HEK293 (cell line): ENCODE results near the gene AIFM3.
"Not testable (repeated sequence)": the region's sequence is repeated elsewhere in the genome, so short reads cannot be mapped to it uniquely, and the experiment has no call there.

ENCODE experiments used
- CTCF ChIA-PET: fragments of 350-600 bp; formaldehyde crosslinking; extraction: SDS; loops from one replicate; lab custom pipeline; 2021; ENCODE audit warnings: antibody characterized with exemption; lab: Yijun Ruan, JAX
- POLR2A ChIA-PET: fragments of 300-600 bp; formaldehyde crosslinking; extraction: SDS; loops from one replicate; lab custom pipeline; 2020; ENCODE audit warnings: antibody characterized with exemption, inconsistent platforms; lab: Yijun Ruan, JAX
- H3K27ac ChIP-seq: fragments of 200-500 bp; sonication (Bioruptor generic); 2 replicates; pipeline ENCODE4 v1.5.1; 2014; ENCODE audit warnings: low read depth, low read length, control low read depth, inconsistent platforms; ENCODE audit errors: extremely low read depth
- H3K36me3 ChIP-seq, 2 experiments: fragments of 200-500 bp in 1 of 2; sonication (Bioruptor generic) in 1 of 2; 1 replicate in 1 of 2; 2 replicates in 1 of 2; pipeline ENCODE4 v1.5.1; 2014 to 2017; ENCODE audit warnings: inconsistent platforms in 2 of 2, low read length in 2 of 2; ENCODE audit not compliant: control insufficient read depth in 2 of 2, insufficient read depth in 1 of 2
- H3K4me1 ChIP-seq: fragments of 200-500 bp; sonication (Bioruptor generic); 2 replicates; pipeline ENCODE4 v1.5.1; 2014; ENCODE audit warnings: mild to moderate bottlenecking, low read length, inconsistent platforms; ENCODE audit not compliant: control insufficient read depth, insufficient read depth
- H3K4me3 ChIP-seq: 2 replicates; pipeline ENCODE4 v1.5.1; 2011; ENCODE audit warnings: low read depth, mild to moderate bottlenecking, control low read depth, low read length, moderate library complexity
- H3K9me3 ChIP-seq: fragments of 200-500 bp; sonication (Bioruptor generic); 2 replicates; pipeline ENCODE4 v1.5.1; 2014; ENCODE audit warnings: low read depth, low read length, inconsistent platforms; ENCODE audit not compliant: control insufficient read depth, insufficient read depth
- SCRT2 ChIP-seq: fragments of 450-650 bp; formaldehyde crosslinking; IDR thresholded peaks from 2 replicates; pipeline ENCODE4 v1.5.1; 2016; ENCODE audit warnings: missing biosample characterization, missing genetic modification characterization
- YY1 ChIP-seq: fragments of 450-650 bp; formaldehyde crosslinking; IDR thresholded peaks from 2 replicates; pipeline ENCODE4 v1.5.1; 2018; ENCODE audit warnings: missing biosample characterization, missing genetic modification characterization
- ZBTB7A ChIP-seq: fragments of 450-650 bp; formaldehyde crosslinking; IDR thresholded peaks from 2 replicates; pipeline ENCODE4 v1.5.1; 2016; ENCODE audit warnings: low read depth, missing biosample characterization, missing genetic modification characterization
- ZNF274 ChIP-seq, 2 experiments: fragments of 200-500 bp in 1 of 2; fragments of 450-650 bp in 1 of 2; sonication (Bioruptor generic) in 1 of 2; formaldehyde crosslinking in 1 of 2; IDR thresholded peaks; 2 replicates each; pipeline versions ENCODE4 v1.5.1 to v1.6.1; 2014 to 2016; ENCODE audit warnings: borderline replicate concordance in 1 of 2, inconsistent platforms in 1 of 2, low read length in 1 of 2, missing biosample characterization in 1 of 2, missing genetic modification characterization in 1 of 2
- ZNF394 ChIP-seq: fragments of 450-650 bp; formaldehyde crosslinking; IDR thresholded peaks from 2 replicates; pipeline ENCODE4 v1.5.1; 2016; ENCODE audit warnings: missing biosample characterization, missing genetic modification characterization, mild to moderate bottlenecking, moderate library complexity, borderline replicate concordance
- ZNF776 ChIP-seq: fragments of 450-650 bp; formaldehyde crosslinking; IDR thresholded peaks from 2 replicates; pipeline ENCODE4 v1.5.0; 2017; ENCODE audit warnings: missing biosample characterization, missing genetic modification characterization, borderline replicate concordance
- TF ChIP-seq, protein P1 (sequence below): IDR thresholded peaks from 2 replicates; pipeline ENCODE4 v1.6.1; 2011; ENCODE audit warnings: mild to moderate bottlenecking, low read depth, low read length, borderline replicate concordance
- TF ChIP-seq, protein P2 (sequence below): fragments of 450-650 bp; formaldehyde crosslinking; IDR thresholded peaks from 2 replicates; pipeline ENCODE4 v1.5.1; 2016; ENCODE audit warnings: missing biosample characterization, missing genetic modification characterization

The AIFM3 gene

DNA sequence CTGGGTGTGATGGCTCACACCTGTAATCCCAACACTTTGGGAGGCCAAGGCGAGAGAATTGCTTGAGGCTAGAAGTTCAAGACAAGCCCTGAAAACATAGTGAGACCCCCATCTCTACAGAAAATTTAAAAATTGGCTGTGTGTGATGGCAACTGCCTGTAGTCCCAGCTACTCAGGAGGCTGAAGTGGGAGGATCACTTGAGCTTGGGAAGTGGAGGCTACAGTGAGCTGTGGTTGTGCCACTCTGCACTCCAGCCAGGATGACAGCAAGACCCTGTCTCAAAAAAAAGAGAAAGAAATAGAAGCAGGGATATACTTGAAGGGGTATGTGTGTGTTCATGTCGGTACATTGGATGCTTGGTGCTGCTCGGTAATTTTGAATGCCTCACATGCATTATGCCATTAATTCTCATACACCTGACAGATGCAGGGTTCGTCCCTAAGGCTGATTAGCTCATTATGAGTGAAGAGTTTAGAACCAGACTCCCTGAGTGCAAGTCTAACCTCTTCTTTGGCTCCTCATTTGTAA is 35.9 kb upstream of the AIFM3 start (continued):
- TF ChIP-seq, protein P1, sequence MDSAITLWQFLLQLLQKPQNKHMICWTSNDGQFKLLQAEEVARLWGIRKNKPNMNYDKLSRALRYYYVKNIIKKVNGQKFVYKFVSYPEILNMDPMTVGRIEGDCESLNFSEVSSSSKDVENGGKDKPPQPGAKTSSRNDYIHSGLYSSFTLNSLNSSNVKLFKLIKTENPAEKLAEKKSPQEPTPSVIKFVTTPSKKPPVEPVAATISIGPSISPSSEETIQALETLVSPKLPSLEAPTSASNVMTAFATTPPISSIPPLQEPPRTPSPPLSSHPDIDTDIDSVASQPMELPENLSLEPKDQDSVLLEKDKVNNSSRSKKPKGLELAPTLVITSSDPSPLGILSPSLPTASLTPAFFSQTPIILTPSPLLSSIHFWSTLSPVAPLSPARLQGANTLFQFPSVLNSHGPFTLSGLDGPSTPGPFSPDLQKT, result no peak
- TF ChIP-seq YY1 (tag by site-specific recombination) (no peak), ZBTB7A (tag by site-specific recombination) (no peak), ZNF274 (IDR thresholded peaks at IDR 0.05; ENCODE audit: low read length) (no peak), ZNF274 (tag by site-specific recombination; IDR thresholded peaks at IDR 0.05; ENCODE audit: borderline replicate concordance) (no peak)

DNA sequence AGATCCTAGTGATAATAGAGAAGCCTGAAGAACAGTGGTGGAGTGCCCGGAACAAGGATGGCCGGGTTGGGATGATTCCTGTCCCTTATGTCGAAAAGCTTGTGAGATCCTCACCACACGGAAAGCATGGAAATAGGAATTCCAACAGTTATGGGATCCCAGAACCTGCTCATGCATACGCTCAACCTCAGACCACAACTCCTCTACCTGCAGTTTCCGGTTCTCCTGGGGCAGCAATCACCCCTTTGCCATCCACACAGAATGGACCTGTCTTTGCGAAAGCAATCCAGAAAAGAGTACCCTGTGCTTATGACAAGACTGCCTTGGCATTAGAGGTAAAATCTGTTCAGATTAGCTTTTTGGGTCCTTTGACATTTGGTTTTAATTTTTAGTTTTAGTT is 33.1 kb upstream of the AIFM3 start:
- Histone ChIP-seq H3K27ac (no peak overlapping the region), H3K9me3 (no peaks in the 10 kb centered on the region), H3K4me3 (no peak overlapping the region), H3K36me3 (peaks cover 11 to 48% of the 10 kb centered on the region in 2 experiments; a peak in 2 of 3 replicates), H3K4me1 (peaks cover 2% of the 10 kb centered on the region; the same call in 1 of the 2 replicates)
- CTCF ChIA-PET, result interaction anchor here (1.6 to 1.7 kb wide), 2 partner anchors 22 to 175 kb away, joined by 4 to 5 read pairs; no protein-coding TSS in a partner anchor
- TF ChIP-seq, protein P2, sequence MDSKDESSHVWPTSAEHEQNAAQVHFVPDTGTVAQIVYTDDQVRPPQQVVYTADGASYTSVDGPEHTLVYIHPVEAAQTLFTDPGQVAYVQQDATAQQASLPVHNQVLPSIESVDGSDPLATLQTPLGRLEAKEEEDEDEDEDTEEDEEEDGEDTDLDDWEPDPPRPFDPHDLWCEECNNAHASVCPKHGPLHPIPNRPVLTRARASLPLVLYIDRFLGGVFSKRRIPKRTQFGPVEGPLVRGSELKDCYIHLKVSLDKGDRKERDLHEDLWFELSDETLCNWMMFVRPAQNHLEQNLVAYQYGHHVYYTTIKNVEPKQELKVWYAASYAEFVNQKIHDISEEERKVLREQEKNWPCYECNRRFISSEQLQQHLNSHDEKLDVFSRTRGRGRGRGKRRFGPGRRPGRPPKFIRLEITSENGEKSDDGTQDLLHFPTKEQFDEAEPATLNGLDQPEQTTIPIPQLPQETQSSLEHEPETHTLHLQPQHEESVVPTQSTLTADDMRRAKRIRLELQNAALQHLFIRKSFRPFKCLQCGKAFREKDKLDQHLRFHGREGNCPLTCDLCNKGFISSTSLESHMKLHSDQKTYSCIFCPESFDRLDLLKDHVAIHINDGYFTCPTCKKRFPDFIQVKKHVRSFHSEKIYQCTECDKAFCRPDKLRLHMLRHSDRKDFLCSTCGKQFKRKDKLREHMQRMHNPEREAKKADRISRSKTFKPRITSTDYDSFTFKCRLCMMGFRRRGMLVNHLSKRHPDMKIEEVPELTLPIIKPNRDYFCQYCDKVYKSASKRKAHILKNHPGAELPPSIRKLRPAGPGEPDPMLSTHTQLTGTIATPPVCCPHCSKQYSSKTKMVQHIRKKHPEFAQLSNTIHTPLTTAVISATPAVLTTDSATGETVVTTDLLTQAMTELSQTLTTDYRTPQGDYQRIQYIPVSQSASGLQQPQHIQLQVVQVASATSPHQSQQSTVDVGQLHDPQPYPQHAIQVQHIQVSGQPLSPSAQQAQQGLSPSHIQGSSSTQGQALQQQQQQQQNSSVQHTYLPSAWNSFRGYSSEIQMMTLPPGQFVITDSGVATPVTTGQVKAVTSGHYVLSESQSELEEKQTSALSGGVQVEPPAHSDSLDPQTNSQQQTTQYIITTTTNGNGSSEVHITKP (tag by site-specific recombination), result peak; percentile 83
- no peak for TF ChIP-seq ZNF776 (tag by site-specific recombination)
- POLR2A ChIA-PET, result no interaction called here

DNA sequence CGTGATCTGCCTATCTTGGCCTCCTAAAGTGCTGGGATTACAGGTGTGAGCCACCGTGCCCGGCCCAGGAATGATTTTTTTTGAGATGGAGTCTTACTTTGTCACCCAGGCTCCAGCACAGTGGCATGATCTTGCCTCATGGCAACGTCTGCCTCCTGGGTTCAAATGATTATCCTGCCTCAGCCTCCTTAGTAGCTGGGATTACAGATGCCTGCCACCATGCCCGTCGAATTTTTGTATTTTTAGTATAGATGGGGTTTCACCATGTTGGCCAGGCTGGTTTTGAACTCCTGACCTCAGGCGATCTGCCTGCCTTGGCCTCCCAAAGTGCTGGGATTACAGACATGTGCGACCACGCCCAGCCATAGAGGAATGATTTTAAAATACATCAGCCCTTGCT is 32.0 kb upstream of the AIFM3 start:
- not testable (repeated sequence) for H3K27ac ChIP-seq, H3K4me3 ChIP-seq, H3K4me1 ChIP-seq, H3K9me3 ChIP-seq
- ChIA-PET CTCF (interaction anchor here (1.6 kb wide), 1 partner anchor 21 kb away, joined by 4 read pairs; no protein-coding TSS in a partner anchor), POLR2A (interaction anchor here (0.7 kb wide), 1 partner anchor 14 kb away, joined by 3 read pairs; no protein-coding TSS in a partner anchor)
- H3K36me3 ChIP-seq, result peaks cover 11 to 49% of the 10 kb centered on the region in 2 experiments; a peak in 2 of 3 replicates

DNA sequence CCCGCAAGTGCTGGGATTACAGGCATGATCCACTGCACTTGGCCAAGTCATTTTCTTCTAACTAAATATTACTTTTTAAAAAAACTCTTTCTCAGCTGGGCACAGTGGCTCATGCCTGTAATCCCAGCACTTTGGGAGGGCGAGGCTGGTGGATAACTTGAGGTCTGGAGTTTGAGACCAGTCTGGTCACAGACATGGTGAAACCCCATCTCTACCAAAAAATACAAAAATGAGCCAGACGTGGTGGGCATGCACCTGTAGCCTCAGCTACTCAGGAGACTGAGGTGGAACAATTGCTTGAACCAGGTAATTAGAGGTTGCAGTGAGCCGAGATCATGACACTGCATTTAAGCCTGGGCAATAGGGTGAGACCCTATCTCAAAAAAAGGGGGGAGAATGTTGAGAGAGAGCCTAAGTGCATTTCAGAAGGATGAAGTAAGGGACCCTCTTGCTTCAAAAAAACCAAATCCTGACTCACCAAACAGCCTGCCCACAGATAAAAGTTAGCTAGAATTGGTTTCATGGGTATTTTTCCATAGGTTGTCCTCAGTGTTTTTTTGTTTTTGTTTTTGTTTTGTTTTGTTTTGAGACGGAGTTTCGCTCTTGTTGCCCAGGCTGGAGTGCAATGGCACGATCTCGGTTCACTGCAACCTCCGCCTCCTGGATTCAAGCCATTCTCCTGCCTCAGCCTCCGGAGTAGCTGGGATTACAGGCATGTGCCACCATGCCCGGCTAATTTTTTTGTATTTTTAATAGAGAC is 31.1 kb upstream of the AIFM3 start:
- ChIA-PET CTCF (interaction anchor here (0.6 to 0.9 kb wide), 3 partner anchors 13 to 706 kb away, joined by 3 to 4 read pairs (median 3); partner anchors contain the start of gene SDF2L1), POLR2A (interaction anchor here (0.7 to 2.5 kb wide), 2 partner anchors 15 to 46 kb away, joined by 3 to 10 read pairs; partner anchors contain the start of gene LZTR1)
- TF ChIP-seq ZNF394 (peak; percentile 35; the same call in 1 of the 2 replicates), SCRT2 (tag by site-specific recombination) (0 out of 2 replicates have a peak, but pooled peaks have one; percentile 25)
- H3K27ac ChIP-seq, H3K4me1 ChIP-seq, H3K4me3 ChIP-seq, H3K9me3 ChIP-seq: not testable (repeated sequence)
- peaks cover 11 to 51% of the 10 kb centered on the region in 2 experiments; a peak in 2 of 3 replicates for H3K36me3 ChIP-seq
